Ectodermal cell (in vitro differentiated cells): ENCODE results near the gene FAM131C.

Source experiments
- H3K27ac ChIP-seq: 2 replicates; pipeline ENCODE4 v1.7.0; 2013; ENCODE audit warnings: mild to moderate bottlenecking, low read depth, low read length; ENCODE audit not compliant: insufficient read depth, poor library complexity, severe bottlenecking
- H3K27me3 ChIP-seq: 2 replicates; pipeline ENCODE4 v1.7.0; 2013; ENCODE audit warnings: mild to moderate bottlenecking, low read length; ENCODE audit not compliant: insufficient read depth, control insufficient read depth, poor library complexity, severe bottlenecking
- H3K36me3 ChIP-seq: one replicate; pipeline ENCODE4 v1.7.0; 2013; ENCODE audit warnings: low read length; ENCODE audit not compliant: control insufficient read depth, insufficient read depth
- H3K4me1 ChIP-seq: one replicate; pipeline ENCODE4 v1.7.0; 2013; ENCODE audit warnings: low read length; ENCODE audit not compliant: control insufficient read depth, insufficient read depth
- H3K4me3 ChIP-seq: 2 replicates; pipeline ENCODE4 v1.7.0; 2013; ENCODE audit warnings: low read depth, low read length, control low read depth; ENCODE audit not compliant: insufficient read depth
- H3K9me3 ChIP-seq: 2 replicates; pipeline ENCODE4 v1.7.0; 2013; ENCODE audit warnings: mild to moderate bottlenecking, low read length, moderate library complexity; ENCODE audit not compliant: control insufficient read depth
- WGBS, 2 experiments: methylation state at CpG; one replicate each; pipeline ENCODE4 v1.1.7; 2013; ENCODE audit warnings: missing lambda C conversion rate in 2 of 2; 5-methylcytosine and 5-hydroxymethylcytosine counted together

Gene FAM131C

GRCh38 chr1:16088996-16089395 lies 15.5 kb upstream of the FAM131C start:
- Histone ChIP-seq H3K36me3 (no peaks in the 10 kb centered on the region), H3K9me3 (no peaks in the 10 kb centered on the region), H3K27me3 (no peaks in the 10 kb centered on the region), H3K4me1 (peaks cover 24% of the 10 kb centered on the region), H3K4me3 (no peak overlapping the region), H3K27ac (no peak overlapping the region)
- whole genome bisulfite sequencing, 2 experiments, result 86 to 91% methylated on average over 9 of the region's 9 CpGs

- no peaks in the 10 kb centered on the region for H3K36me3 ChIP-seq
- 91 to 92% methylated on average over 17 of the region's 17 CpGs for WGBS, 2 experiments
- peaks cover 22% of the 10 kb centered on the region for H3K4me1 ChIP-seq
- H3K9me3 ChIP-seq, result no peaks in the 10 kb centered on the region
- H3K4me3 ChIP-seq, result no peak overlapping the region
- no peaks in the 10 kb centered on the region for H3K27me3 ChIP-seq
- no peak overlapping the region for H3K27ac ChIP-seq
Measured at GRCh38 chr1:16088351-16088911, 15.0 kb upstream of the FAM131C start.

DNA sequence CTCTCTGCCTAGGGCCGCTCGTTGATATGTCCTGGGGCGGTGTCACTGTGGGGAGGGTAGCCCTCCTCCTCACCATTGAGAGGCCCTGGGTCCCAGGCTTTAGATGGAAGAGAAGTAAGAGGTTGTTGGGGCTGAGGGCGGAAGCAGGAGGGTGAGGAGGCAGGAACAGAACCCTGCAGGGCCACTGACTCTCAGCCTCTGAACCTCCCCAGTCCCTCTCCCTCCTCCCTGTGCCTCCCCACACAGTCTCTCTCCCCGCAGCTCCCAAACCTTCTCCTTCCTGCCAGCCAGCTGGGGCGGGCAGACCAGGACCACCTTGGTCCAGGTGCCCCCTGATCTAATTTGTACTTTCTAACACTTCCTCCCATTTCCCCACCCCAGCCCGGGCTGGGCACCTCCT lies 14.3 kb upstream of the FAM131C start:
- Histone ChIP-seq H3K36me3 (no peaks in the 10 kb centered on the region), H3K9me3 (no peaks in the 10 kb centered on the region), H3K27ac (no peak overlapping the region), H3K27me3 (no peaks in the 10 kb centered on the region), H3K4me1 (peaks cover 21% of the 10 kb centered on the region), H3K4me3 (no peak overlapping the region)
- WGBS, 2 experiments, result 78 to 81% methylated on average over 7 of the region's 7 CpGs

- H3K4me3 ChIP-seq, result no peak overlapping the region
Measured at GRCh38 chr1:16085522-16085921, 12.1 kb upstream of the FAM131C start.

GRCh38 chr1:16083486-16083885 lies 10.0 kb upstream of the FAM131C start:
- Histone ChIP-seq H3K4me3 (no peak overlapping the region), H3K27me3 (no peaks in the 10 kb centered on the region), H3K4me1 (peaks cover 13% of the 10 kb centered on the region), H3K9me3 (no peaks in the 10 kb centered on the region), H3K27ac (no peak overlapping the region), H3K36me3 (no peaks in the 10 kb centered on the region)
- WGBS, 2 experiments, result 70 to 82% methylated on average over 5 of the region's 5 CpGs

More at GRCh38 chr1:16085522-16085921, 12.1 kb upstream of the FAM131C start:
- no peaks in the 10 kb centered on the region for H3K27me3 ChIP-seq
- no peak overlapping the region for H3K27ac ChIP-seq
- H3K36me3 ChIP-seq, result no peaks in the 10 kb centered on the region
- WGBS, 2 experiments, result 86 to 88% methylated on average over 6 of the region's 6 CpGs
- H3K9me3 ChIP-seq, result no peaks in the 10 kb centered on the region
- H3K4me1 ChIP-seq, result peaks cover 18% of the 10 kb centered on the region

GRCh38 chr1:16082283-16083038 lies 9.0 kb upstream of the FAM131C start:
- H3K27me3 ChIP-seq, result no peaks in the 10 kb centered on the region
- H3K27ac ChIP-seq, result no peak overlapping the region
- 61 to 62% methylated on average over 9 of the region's 9 CpGs for WGBS, 2 experiments
- no peak overlapping the region for H3K4me3 ChIP-seq
- no peaks in the 10 kb centered on the region for H3K9me3 ChIP-seq
- H3K36me3 ChIP-seq, result no peaks in the 10 kb centered on the region
- H3K4me1 ChIP-seq, result peaks cover 4% of the 10 kb centered on the region

GRCh38 chr1:16081636-16082035 lies 8.2 kb upstream of the FAM131C start:
- H3K9me3 ChIP-seq, result no peaks in the 10 kb centered on the region
- no peaks in the 10 kb centered on the region for H3K27me3 ChIP-seq
- no peak overlapping the region for H3K4me3 ChIP-seq
- no peaks in the 10 kb centered on the region for H3K36me3 ChIP-seq
- H3K27ac ChIP-seq, result no peak overlapping the region
- 88 to 93% methylated on average over 9 of the region's 9 CpGs for WGBS, 2 experiments
- peaks cover 4% of the 10 kb centered on the region for H3K4me1 ChIP-seq

GRCh38 chr1:16080422-16081150 lies 7.1 kb upstream of the FAM131C start:
- H3K36me3 ChIP-seq, result no peaks in the 10 kb centered on the region
- H3K27ac ChIP-seq, result no peak overlapping the region
- WGBS, 2 experiments, result 88 to 93% methylated on average over 5 of the region's 5 CpGs
- peaks cover 4% of the 10 kb centered on the region for H3K4me1 ChIP-seq
- no peak overlapping the region for H3K4me3 ChIP-seq
- H3K27me3 ChIP-seq, result peaks cover 5% of the 10 kb centered on the region
- H3K9me3 ChIP-seq, result no peaks in the 10 kb centered on the region

- H3K27ac ChIP-seq, result no peak overlapping the region
- H3K9me3 ChIP-seq, result no peaks in the 10 kb centered on the region
- H3K36me3 ChIP-seq, result no peaks in the 10 kb centered on the region
- H3K4me3 ChIP-seq, result no peak overlapping the region
- 38 to 40% methylated on average over 10 of the region's 10 CpGs for WGBS, 2 experiments
- peaks cover 8% of the 10 kb centered on the region for H3K4me1 ChIP-seq
- peaks cover 20% of the 10 kb centered on the region for H3K27me3 ChIP-seq
Measured at GRCh38 chr1:16078925-16079656, 5.6 kb upstream of the FAM131C start.
